HepG2 (cell line): ENCODE results near the gene NECTIN2. TPM values are rescaled to one million over a fixed set of nuclear protein-coding genes. Genes with fewer than 3 reads are reported as not detected.

Experiments
- ELF4 ChIP-seq: sonication (generic); formaldehyde crosslinking; IDR thresholded peaks from 2 replicates; pipeline ENCODE4 v1.5.0; 2020; ENCODE audit warnings: missing genetic modification reagents, mild to moderate bottlenecking, moderate library complexity, borderline replicate concordance
- EP300 ChIP-seq, 3 experiments: sonication (generic) in 1 of 3; formaldehyde crosslinking in 1 of 3; IDR thresholded peaks; 2 replicates each; pipeline versions ENCODE4 v1.5.1 to v1.6.1; 2011 to 2020; ENCODE audit warnings: low read depth in 2 of 3, low read length in 2 of 3, borderline replicate concordance in 1 of 3, improper control_type of control experiment in 1 of 3, mild to moderate bottlenecking in 1 of 3, missing genetic modification reagents in 1 of 3, moderate library complexity in 1 of 3
- FOXA3 ChIP-seq: IDR thresholded peaks from 2 replicates; pipeline ENCODE4 v1.6.1; 2016; ENCODE audit warnings: missing genetic modification reagents, missing compliant biosample characterization
- HNF4A ChIP-seq: sonication (generic); formaldehyde crosslinking; IDR thresholded peaks from 2 replicates; pipeline ENCODE4 v1.4.0; 2020; ENCODE audit warnings: missing genetic modification reagents
- MED1 ChIP-seq: sonication (generic); formaldehyde crosslinking; IDR thresholded peaks from 2 replicates; pipeline ENCODE4 v1.4.0; 2020; ENCODE audit warnings: missing genetic modification reagents
- MTA1 ChIP-seq: sonication (generic); formaldehyde crosslinking; IDR thresholded peaks from 2 replicates; pipeline ENCODE4 v1.4.0; 2020; ENCODE audit warnings: missing genetic modification reagents, mild to moderate bottlenecking, borderline replicate concordance
- PHF5A ChIP-seq: IDR thresholded peaks from one replicate; pipeline ENCODE4 v1.6.1; 2018; ENCODE audit warnings: low read depth, missing genetic modification reagents; ENCODE audit not compliant: unreplicated experiment
- YEATS2 ChIP-seq: sonication (generic); formaldehyde crosslinking; IDR thresholded peaks from 2 replicates; pipeline ENCODE4 v1.4.0; 2020; ENCODE audit warnings: missing genetic modification reagents, borderline replicate concordance
- ZFP37 ChIP-seq: sonication (generic); formaldehyde crosslinking; IDR thresholded peaks from 2 replicates; pipeline ENCODE4 v1.4.0; 2020; ENCODE audit warnings: missing genetic modification reagents, borderline replicate concordance
- ZKSCAN8 ChIP-seq: IDR thresholded peaks from 2 replicates; pipeline ENCODE4 v1.6.1; 2016; ENCODE audit warnings: borderline replicate concordance, missing genetic modification reagents, missing compliant biosample characterization
- ZNF788 ChIP-seq: sonication (generic); formaldehyde crosslinking; IDR thresholded peaks from 2 replicates; pipeline ENCODE4 v1.5.0; 2020; ENCODE audit warnings: mild to moderate bottlenecking, missing genetic modification reagents, borderline replicate concordance
- polyA plus RNA-seq, 8 experiments: library from polyadenylated mRNA; depleted of rRNA in 3 of 8; stranded (reverse) in 7 of 8; unstranded in 1 of 8; fragments of >200 nt; fragmentation: Illumina TruSeq in 4 of 8; extraction: Trizol in 4 of 8; gene quantifications; 2 replicates each; pipeline versions ENCODE4 v1.2.1 to v1.2.3, GENCODE V29; 2011 to 2016; ENCODE audit warnings: low read depth in 4 of 8, missing spikeins in 1 of 8, mixed read lengths in 1 of 8; ENCODE audit not compliant: insufficient read depth in 1 of 8
- total RNA-seq, 5 experiments: library from RNA; depleted of rRNA; stranded (reverse); fragments of >200 nt; fragmentation: Illumina TruSeq; extraction: Trizol; gene quantifications; 2 replicates each; pipeline ENCODE4 v1.2.3, GENCODE V29; 2016; ENCODE audit warnings: low read depth in 1 of 5
- TF ChIP-seq, protein P1 (sequence below): sonication (generic); formaldehyde crosslinking; IDR thresholded peaks from 2 replicates; pipeline ENCODE4 v1.5.0; 2020; ENCODE audit warnings: mild to moderate bottlenecking, missing genetic modification reagents, borderline replicate concordance
- TF ChIP-seq, protein P2 (sequence below): sonication (generic); formaldehyde crosslinking; IDR thresholded peaks from 2 replicates; pipeline ENCODE4 v1.4.0; 2020; ENCODE audit warnings: missing genetic modification reagents
- TF ChIP-seq, protein P3 (sequence below): sonication (generic); formaldehyde crosslinking; IDR thresholded peaks from 2 replicates; pipeline ENCODE4 v1.8.0; 2022; ENCODE audit warnings: missing genetic modification reagents, mild to moderate bottlenecking, moderate library complexity, borderline replicate concordance
- TF ChIP-seq, protein P4 (sequence below), 2 experiments: sonication (generic) in 1 of 2; formaldehyde crosslinking in 1 of 2; IDR thresholded peaks; 2 replicates each; pipeline versions ENCODE4 v1.4.0 to v1.6.1; 2018 to 2020; ENCODE audit warnings: missing genetic modification reagents in 2 of 2, borderline replicate concordance in 1 of 2, low read depth in 1 of 2, mild to moderate bottlenecking in 1 of 2, missing biosample characterization in 1 of 2

The NECTIN2 gene
- total and polyA plus RNA-seq, 2 of the 13 experiments (the other 11 are each of a cell fraction or from before 2014, with no cell fraction given) = 75.4 to 114 TPM

DNA sequence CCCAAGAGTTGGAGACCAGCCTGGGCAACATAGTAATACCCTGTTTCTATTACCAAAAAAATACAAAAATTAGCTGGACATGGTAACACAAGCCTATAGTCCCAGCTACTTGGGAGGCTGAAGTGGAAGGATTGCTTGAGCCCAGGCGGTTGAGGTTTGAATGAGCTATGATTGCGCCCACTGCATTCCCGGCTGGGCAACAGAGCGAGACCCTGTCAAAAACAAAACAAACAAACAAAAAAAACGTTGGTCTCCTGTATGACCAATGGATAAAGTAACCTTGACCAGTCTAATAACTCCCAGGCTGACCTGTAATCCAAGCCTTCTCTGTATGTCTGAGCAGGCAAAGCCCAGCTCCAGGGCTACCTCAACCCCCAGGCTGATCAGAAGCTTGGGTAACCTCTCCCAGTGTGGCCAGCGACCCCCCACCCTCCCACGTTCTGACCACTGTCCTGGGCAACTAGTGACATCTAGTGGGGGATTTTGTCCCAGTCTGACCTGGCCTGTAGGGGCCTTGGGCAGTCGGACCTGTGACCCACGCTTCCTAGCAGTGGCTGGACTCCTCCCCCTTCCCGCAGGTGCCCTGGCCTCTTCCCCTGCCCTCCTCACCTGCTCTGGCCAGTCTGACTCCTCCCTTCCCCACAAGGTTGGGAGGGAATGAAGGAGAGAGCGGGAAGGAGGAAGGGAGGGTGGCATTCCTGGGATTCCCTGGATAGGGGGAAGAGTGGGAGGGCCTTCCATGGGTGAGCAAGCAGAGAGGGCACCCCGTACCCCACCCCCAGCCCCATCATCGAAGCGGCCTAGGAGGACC is 38.2 kb upstream of the NECTIN2 start (continued):
- TF ChIP-seq ELF4 (CRISPR knock-in tag) (no peak), HNF4A (CRISPR knock-in tag) (peak; percentile 56), ZFP37 (CRISPR knock-in tag) (no peak), ZKSCAN8 (CRISPR knock-in tag) (0 out of 2 replicates have a peak, but pooled peaks have one; percentile 33), EP300 (IDR thresholded peaks at IDR 0.05; ENCODE audit: low read depth in 2 of 2, low read length in 2 of 2) (no peak), EP300 (CRISPR knock-in tag; IDR thresholded peaks at IDR 0.05; ENCODE audit: borderline replicate concordance) (no peak), YEATS2 (CRISPR knock-in tag) (no peak; the same call in 1 of the 2 replicates), ZNF788 (CRISPR knock-in tag) (peak; percentile 78), FOXA3 (CRISPR knock-in tag) (peak; percentile 26; the same call in 1 of the 2 replicates), MTA1 (CRISPR knock-in tag) (peak; percentile 39; the same call in 1 of the 2 replicates), MED1 (CRISPR knock-in tag) (peak; percentile 52), PHF5A (CRISPR knock-in tag) (no peak)
- TF ChIP-seq, protein P1, sequence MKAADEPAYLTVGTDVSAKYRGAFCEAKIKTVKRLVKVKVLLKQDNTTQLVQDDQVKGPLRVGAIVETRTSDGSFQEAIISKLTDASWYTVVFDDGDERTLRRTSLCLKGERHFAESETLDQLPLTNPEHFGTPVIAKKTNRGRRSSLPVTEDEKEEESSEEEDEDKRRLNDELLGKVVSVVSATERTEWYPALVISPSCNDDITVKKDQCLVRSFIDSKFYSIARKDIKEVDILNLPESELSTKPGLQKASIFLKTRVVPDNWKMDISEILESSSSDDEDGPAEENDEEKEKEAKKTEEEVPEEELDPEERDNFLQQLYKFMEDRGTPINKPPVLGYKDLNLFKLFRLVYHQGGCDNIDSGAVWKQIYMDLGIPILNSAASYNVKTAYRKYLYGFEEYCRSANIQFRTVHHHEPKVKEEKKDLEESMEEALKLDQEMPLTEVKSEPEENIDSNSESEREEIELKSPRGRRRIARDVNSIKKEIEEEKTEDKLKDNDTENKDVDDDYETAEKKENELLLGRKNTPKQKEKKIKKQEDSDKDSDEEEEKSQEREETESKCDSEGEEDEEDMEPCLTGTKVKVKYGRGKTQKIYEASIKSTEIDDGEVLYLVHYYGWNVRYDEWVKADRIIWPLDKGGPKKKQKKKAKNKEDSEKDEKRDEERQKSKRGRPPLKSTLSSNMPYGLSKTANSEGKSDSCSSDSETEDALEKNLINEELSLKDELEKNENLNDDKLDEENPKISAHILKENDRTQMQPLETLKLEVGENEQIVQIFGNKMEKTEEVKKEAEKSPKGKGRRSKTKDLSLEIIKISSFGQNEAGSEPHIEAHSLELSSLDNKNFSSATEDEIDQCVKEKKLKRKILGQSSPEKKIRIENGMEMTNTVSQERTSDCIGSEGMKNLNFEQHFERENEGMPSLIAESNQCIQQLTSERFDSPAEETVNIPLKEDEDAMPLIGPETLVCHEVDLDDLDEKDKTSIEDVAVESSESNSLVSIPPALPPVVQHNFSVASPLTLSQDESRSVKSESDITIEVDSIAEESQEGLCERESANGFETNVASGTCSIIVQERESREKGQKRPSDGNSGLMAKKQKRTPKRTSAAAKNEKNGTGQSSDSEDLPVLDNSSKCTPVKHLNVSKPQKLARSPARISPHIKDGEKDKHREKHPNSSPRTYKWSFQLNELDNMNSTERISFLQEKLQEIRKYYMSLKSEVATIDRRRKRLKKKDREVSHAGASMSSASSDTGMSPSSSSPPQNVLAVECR = peak; percentile 8; the same call in 1 of the 2 replicates
- TF ChIP-seq, protein P2, sequence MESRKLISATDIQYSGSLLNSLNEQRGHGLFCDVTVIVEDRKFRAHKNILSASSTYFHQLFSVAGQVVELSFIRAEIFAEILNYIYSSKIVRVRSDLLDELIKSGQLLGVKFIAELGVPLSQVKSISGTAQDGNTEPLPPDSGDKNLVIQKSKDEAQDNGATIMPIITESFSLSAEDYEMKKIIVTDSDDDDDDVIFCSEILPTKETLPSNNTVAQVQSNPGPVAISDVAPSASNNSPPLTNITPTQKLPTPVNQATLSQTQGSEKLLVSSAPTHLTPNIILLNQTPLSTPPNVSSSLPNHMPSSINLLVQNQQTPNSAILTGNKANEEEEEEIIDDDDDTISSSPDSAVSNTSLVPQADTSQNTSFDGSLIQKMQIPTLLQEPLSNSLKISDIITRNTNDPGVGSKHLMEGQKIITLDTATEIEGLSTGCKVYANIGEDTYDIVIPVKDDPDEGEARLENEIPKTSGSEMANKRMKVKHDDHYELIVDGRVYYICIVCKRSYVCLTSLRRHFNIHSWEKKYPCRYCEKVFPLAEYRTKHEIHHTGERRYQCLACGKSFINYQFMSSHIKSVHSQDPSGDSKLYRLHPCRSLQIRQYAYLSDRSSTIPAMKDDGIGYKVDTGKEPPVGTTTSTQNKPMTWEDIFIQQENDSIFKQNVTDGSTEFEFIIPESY (CRISPR knock-in tag) = peak; percentile 58
- TF ChIP-seq, protein P3, sequence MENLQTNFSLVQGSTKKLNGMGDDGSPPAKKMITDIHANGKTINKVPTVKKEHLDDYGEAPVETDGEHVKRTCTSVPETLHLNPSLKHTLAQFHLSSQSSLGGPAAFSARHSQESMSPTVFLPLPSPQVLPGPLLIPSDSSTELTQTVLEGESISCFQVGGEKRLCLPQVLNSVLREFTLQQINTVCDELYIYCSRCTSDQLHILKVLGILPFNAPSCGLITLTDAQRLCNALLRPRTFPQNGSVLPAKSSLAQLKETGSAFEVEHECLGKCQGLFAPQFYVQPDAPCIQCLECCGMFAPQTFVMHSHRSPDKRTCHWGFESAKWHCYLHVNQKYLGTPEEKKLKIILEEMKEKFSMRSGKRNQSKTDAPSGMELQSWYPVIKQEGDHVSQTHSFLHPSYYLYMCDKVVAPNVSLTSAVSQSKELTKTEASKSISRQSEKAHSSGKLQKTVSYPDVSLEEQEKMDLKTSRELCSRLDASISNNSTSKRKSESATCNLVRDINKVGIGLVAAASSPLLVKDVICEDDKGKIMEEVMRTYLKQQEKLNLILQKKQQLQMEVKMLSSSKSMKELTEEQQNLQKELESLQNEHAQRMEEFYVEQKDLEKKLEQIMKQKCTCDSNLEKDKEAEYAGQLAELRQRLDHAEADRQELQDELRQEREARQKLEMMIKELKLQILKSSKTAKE (CRISPR knock-in tag) = peak; percentile 59
- TF ChIP-seq, protein P4, sequence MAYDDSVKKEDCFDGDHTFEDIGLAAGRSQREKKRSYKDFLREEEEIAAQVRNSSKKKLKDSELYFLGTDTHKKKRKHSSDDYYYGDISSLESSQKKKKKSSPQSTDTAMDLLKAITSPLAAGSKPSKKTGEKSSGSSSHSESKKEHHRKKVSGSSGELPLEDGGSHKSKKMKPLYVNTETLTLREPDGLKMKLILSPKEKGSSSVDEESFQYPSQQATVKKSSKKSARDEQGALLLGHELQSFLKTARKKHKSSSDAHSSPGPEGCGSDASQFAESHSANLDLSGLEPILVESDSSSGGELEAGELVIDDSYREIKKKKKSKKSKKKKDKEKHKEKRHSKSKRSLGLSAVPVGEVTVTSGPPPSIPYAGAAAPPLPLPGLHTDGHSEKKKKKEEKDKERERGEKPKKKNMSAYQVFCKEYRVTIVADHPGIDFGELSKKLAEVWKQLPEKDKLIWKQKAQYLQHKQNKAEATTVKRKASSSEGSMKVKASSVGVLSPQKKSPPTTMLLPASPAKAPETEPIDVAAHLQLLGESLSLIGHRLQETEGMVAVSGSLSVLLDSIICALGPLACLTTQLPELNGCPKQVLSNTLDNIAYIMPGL (CRISPR knock-in tag; IDR thresholded peaks at IDR 0.05; ENCODE audit: borderline replicate concordance in 1 of 2, low read depth in 1 of 2) = peak in 1 of 2 experiments; percentile 81; a peak in 2 of 4 replicates
